TTC549 (cell line): ENCODE results near the gene RAPGEF2.
"Not testable (repeated sequence)": the region's sequence is repeated elsewhere in the genome, so short reads cannot be mapped to it uniquely, and the experiment has no call there.

Experiments
- FAIRE-seq: peaks from 2 replicates; lab custom pipeline; 2012; peaks lifted over from hg19 to GRCh38; lab: Jason Lieb, UNC

Gene RAPGEF2

GRCh38 chr4:159101988-159102621 lies 774 bp upstream of the RAPGEF2 start:
- FAIRE-seq: no peak

- no peak for FAIRE-seq
Observed at GRCh38 chr4:159103384-159103990, 608 bp downstream of the RAPGEF2 start.

- no peak for FAIRE-seq
Observed at GRCh38 chr4:159104694-159105414, 2.0 kb downstream of the RAPGEF2 start.

GRCh38 chr4:159105761-159106243 lies 2.9 kb downstream of the RAPGEF2 start:
- no peak for FAIRE-seq

- no peak for FAIRE-seq
Observed at GRCh38 chr4:159106636-159107035, 3.8 kb downstream of the RAPGEF2 start.

GRCh38 chr4:159107203-159107925 lies 4.5 kb downstream of the RAPGEF2 start:
- no peak for FAIRE-seq

- FAIRE-seq: no peak
Observed at GRCh38 chr4:159108124-159108523, 5.2 kb downstream of the RAPGEF2 start.

- FAIRE-seq: no peak
Observed at GRCh38 chr4:159110961-159111360, 8.1 kb downstream of the RAPGEF2 start.

GRCh38 chr4:159111416-159111815 lies 8.5 kb downstream of the RAPGEF2 start:
- FAIRE-seq: no peak

- not testable (repeated sequence) for FAIRE-seq
Observed at GRCh38 chr4:159113366-159113765, 10.5 kb downstream of the RAPGEF2 start.

- not testable (repeated sequence) for FAIRE-seq
Observed at GRCh38 chr4:159116098-159116497, 13.2 kb downstream of the RAPGEF2 start.

- FAIRE-seq: not testable (repeated sequence)
Observed at GRCh38 chr4:159116693-159117092, 13.8 kb downstream of the RAPGEF2 start.

GRCh38 chr4:159117564-159117963 lies 14.7 kb downstream of the RAPGEF2 start:
- no peak for FAIRE-seq

- FAIRE-seq: no peak
Observed at GRCh38 chr4:159117968-159118367, 15.1 kb downstream of the RAPGEF2 start.

GRCh38 chr4:159121371-159121770 lies 18.5 kb downstream of the RAPGEF2 start:
- FAIRE-seq: no peak

GRCh38 chr4:159126716-159127115 lies 23.8 kb downstream of the RAPGEF2 start:
- FAIRE-seq: no peak

GRCh38 chr4:159127745-159128518 lies 25.1 kb downstream of the RAPGEF2 start:
- no peak for FAIRE-seq

- FAIRE-seq: no peak
Observed at GRCh38 chr4:159129814-159130550, 27.1 kb downstream of the RAPGEF2 start.

- FAIRE-seq: no peak
Observed at GRCh38 chr4:159131564-159131963, 28.7 kb downstream of the RAPGEF2 start.

- no peak for FAIRE-seq
Observed at GRCh38 chr4:159134429-159134828, 31.6 kb downstream of the RAPGEF2 start.

- FAIRE-seq: no peak
Observed at GRCh38 chr4:159137176-159137575, 34.3 kb downstream of the RAPGEF2 start.
